ENCODE data around the gene CLCA4. TPM values are rescaled to one million over a fixed set of nuclear protein-coding genes. Genes with fewer than 3 reads are reported as not detected.

CLCA4 gene
- not detected for total RNA-seq (2013)
- polyA plus RNA-seq: not detected
- not detected in 2 replicates for polyA minus RNA-seq
- total RNA-seq: 0 to 1.7 (median 0) reads per million in 11 experiments

GRCh38 chr1:86546787-86547221 is at the start of gene CLCA4:
TSS of gene CLCA4 (plus strand) at chr1:86547078. CDS start at chr1:86547120, 42 bp downstream.
- H3K27me3 Mint-ChIP-seq (ENCODE audit: low read depth in 3 of 3): no peaks in the 10 kb centered on the region
- no peak within 1 kb of the TSS for H3K27ac Mint-ChIP-seq
- no peak within 1 kb of the TSS for H3K4me3 ChIP-seq (replicated peaks in 1 of 3; ENCODE audit: low read depth in 2 of 3, low read length in 3 of 3)
- H3K4me3 Mint-ChIP-seq: no peak within 1 kb of the TSS
- H3K36me3 ChIP-seq (replicated peaks in 1 of 2; ENCODE audit: control insufficient read depth in 1 of 2, insufficient read depth in 2 of 2, low read length in 2 of 2): no peaks in the 10 kb centered on the region
- H3K4me1 ChIP-seq (ENCODE audit: control insufficient read depth in 1 of 2, insufficient read depth in 2 of 2, low read length in 2 of 2): no peaks in the 10 kb centered on the region
- no peaks in the 10 kb centered on the region for H3K27me3 ChIP-seq (ENCODE audit: control insufficient read depth in 2 of 2, insufficient read depth in 2 of 2, low read length in 2 of 2)
- no peaks in the 10 kb centered on the region for H3K79me2 ChIP-seq (ENCODE audit: insufficient read depth, low read length)
- H2AFZ ChIP-seq (ENCODE audit: insufficient read depth, low read depth, low read length, poor library complexity, severe bottlenecking): no peak within 1 kb of the TSS
- intact Hi-C loops (cut with micrococcal nuclease): no loop called here
- no peaks in the 10 kb centered on the region for H4K20me1 ChIP-seq (ENCODE audit: insufficient read depth, low read length)
- H3K27ac ChIP-seq (ENCODE audit: low read depth in 1 of 2, low read length in 2 of 2): no peak within 1 kb of the TSS
- H3K36me3 Mint-ChIP-seq: no peaks in the 10 kb centered on the region
- peaks cover 8 to 22% (median 14%) of the 10 kb centered on the region in 7 donors for H3K9me3 Mint-ChIP-seq
- no peak within 1 kb of the TSS for H3K9ac ChIP-seq (ENCODE audit: insufficient read depth, low read length, poor library complexity, severe bottlenecking)
- no peak for DNase-seq
- H3K9me3 ChIP-seq (replicated peaks in 1 of 2; ENCODE audit: control insufficient read depth in 1 of 2, insufficient read depth in 1 of 2, low read length in 2 of 2): peaks cover 3 to 5% of the 10 kb centered on the region in 2 donors
- no peak for TF ChIP-seq CTCF (IDR thresholded peaks at IDR 0.05)
- no peaks in the 10 kb centered on the region for H3K4me1 Mint-ChIP-seq
- no peak within 1 kb of the TSS for H3K4me2 ChIP-seq (replicated peaks; ENCODE audit: extremely low read depth, low read length, poor library complexity, severe bottlenecking)
- WGBS (ENCODE audit: insufficient coverage): no CpG with 5 or more reads among the region's 2 CpGs

- WGBS (ENCODE audit: insufficient coverage): 100% methylated on average over 1 of the region's 3 CpGs
- peaks cover 0 to 5% (median under 1%) of the 10 kb centered on the region in 3 donors for H3K27me3 Mint-ChIP-seq (ENCODE audit: low read depth in 3 of 3)
Observed at GRCh38 chr1:86498281-86498680, 48.6 kb upstream of the CLCA4 start.

More at GRCh38 chr1:86498281-86498680, 48.6 kb upstream of the CLCA4 start:
- Mint-ChIP-seq H3K36me3 (no peaks in the 10 kb centered on the region), H3K27ac (no peak overlapping the region), H3K4me3 (no peak overlapping the region), H3K9me3 (peaks cover 0 to 1% (median 0%) of the 10 kb centered on the region in 7 donors), H3K4me1 (peaks cover 11% of the 10 kb centered on the region)
- H4K20me1 ChIP-seq (ENCODE audit: insufficient read depth, low read length): no peaks in the 10 kb centered on the region
- H3K4me1 ChIP-seq (ENCODE audit: control insufficient read depth in 1 of 2, insufficient read depth in 2 of 2, low read length in 2 of 2): peaks cover 4 to 11% of the 10 kb centered on the region in 2 donors
- H3K4me2 ChIP-seq (replicated peaks; ENCODE audit: extremely low read depth, low read length, poor library complexity, severe bottlenecking): no peak overlapping the region
- no peaks in the 10 kb centered on the region for H3K9me3 ChIP-seq (replicated peaks in 1 of 2; ENCODE audit: control insufficient read depth in 1 of 2, insufficient read depth in 1 of 2, low read length in 2 of 2)
- no peak overlapping the region for H2AFZ ChIP-seq (ENCODE audit: insufficient read depth, low read depth, low read length, poor library complexity, severe bottlenecking)
- H3K79me2 ChIP-seq (ENCODE audit: insufficient read depth, low read length): no peaks in the 10 kb centered on the region
- H3K36me3 ChIP-seq (replicated peaks in 1 of 2; ENCODE audit: control insufficient read depth in 1 of 2, insufficient read depth in 2 of 2, low read length in 2 of 2): no peaks in the 10 kb centered on the region
- intact Hi-C loops (cut with micrococcal nuclease): no loop called here
- TF ChIP-seq CTCF (IDR thresholded peaks at IDR 0.05): no peak
- H3K27me3 ChIP-seq (ENCODE audit: control insufficient read depth in 2 of 2, insufficient read depth in 2 of 2, low read length in 2 of 2): no peaks in the 10 kb centered on the region
- no peak overlapping the region for H3K4me3 ChIP-seq (replicated peaks in 1 of 3; ENCODE audit: low read depth in 2 of 3, low read length in 3 of 3)
- DNase-seq: no peak
- no peak overlapping the region for H3K27ac ChIP-seq (ENCODE audit: low read depth in 1 of 2, low read length in 2 of 2)
- H3K9ac ChIP-seq (ENCODE audit: insufficient read depth, low read length, poor library complexity, severe bottlenecking): no peak overlapping the region
